ENCODE results near the gene OSM.
A peak's percentile ranks its signal among the peaks of the same experiment; 100 is the strongest.

Gene OSM

GRCh38 chr22:30246814-30247376 lies 19.8 kb downstream of the OSM start (continued):
- TF ChIP-seq ZNF670 (tag by site-specific recombination; IDR thresholded peaks at IDR 0.05; ENCODE audit: low read depth) (no peak), ZNF138 (tag by site-specific recombination; IDR thresholded peaks at IDR 0.05; ENCODE audit: borderline replicate concordance) (no peak), PATZ1 (tag by site-specific recombination; IDR thresholded peaks at IDR 0.05) (peak; percentile 85), GLIS2 (tag by site-specific recombination; IDR thresholded peaks at IDR 0.05) (peak; percentile 92), ZNF830 (tag by site-specific recombination; IDR thresholded peaks at IDR 0.05; ENCODE audit: low read depth) (no peak), HOXA7 (CRISPR knock-in tag; IDR thresholded peaks at IDR 0.05; ENCODE audit: borderline replicate concordance) (no peak), BCL6B (tag by site-specific recombination; IDR thresholded peaks at IDR 0.05) (no peak), REST (tag by site-specific recombination; IDR thresholded peaks at IDR 0.05) (no peak), ZBTB49 (tag by site-specific recombination; IDR thresholded peaks at IDR 0.05; ENCODE audit: low read depth) (no peak), ZNF501 (tag by site-specific recombination; IDR thresholded peaks at IDR 0.05) (no peak), ZNF175 (tag by site-specific recombination; IDR thresholded peaks at IDR 0.05) (no peak), HIC1 (tag by site-specific recombination; IDR thresholded peaks at IDR 0.05) (0 out of 2 replicates have a peak, but pooled peaks have one; percentile 26), ZNF10 (tag by site-specific recombination; IDR thresholded peaks at IDR 0.05) (no peak), PRDM6 (tag by site-specific recombination; IDR thresholded peaks at IDR 0.05) (no peak), KLF10 (tag by site-specific recombination; IDR thresholded peaks at IDR 0.05) (no peak), ZIC2 (tag by site-specific recombination; IDR thresholded peaks at IDR 0.05) (peak; percentile 73), ZFP69B (tag by site-specific recombination; IDR thresholded peaks at IDR 0.05) (no peak), HOXC10 (CRISPR knock-in tag; IDR thresholded peaks at IDR 0.05) (no peak), ZXDB (tag by site-specific recombination; IDR thresholded peaks at IDR 0.05) (peak; percentile 69)
- TF ChIP-seq, protein P1, sequence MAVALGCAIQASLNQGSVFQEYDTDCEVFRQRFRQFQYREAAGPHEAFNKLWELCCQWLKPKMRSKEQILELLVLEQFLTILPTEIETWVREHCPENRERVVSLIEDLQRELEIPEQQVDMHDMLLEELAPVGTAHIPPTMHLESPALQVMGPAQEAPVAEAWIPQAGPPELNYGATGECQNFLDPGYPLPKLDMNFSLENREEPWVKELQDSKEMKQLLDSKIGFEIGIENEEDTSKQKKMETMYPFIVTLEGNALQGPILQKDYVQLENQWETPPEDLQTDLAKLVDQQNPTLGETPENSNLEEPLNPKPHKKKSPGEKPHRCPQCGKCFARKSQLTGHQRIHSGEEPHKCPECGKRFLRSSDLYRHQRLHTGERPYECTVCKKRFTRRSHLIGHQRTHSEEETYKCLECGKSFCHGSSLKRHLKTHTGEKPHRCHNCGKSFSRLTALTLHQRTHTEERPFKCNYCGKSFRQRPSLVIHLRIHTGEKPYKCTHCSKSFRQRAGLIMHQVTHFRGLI (tag by site-specific recombination; IDR thresholded peaks at IDR 0.05), result no peak
- TF ChIP-seq, protein P2, sequence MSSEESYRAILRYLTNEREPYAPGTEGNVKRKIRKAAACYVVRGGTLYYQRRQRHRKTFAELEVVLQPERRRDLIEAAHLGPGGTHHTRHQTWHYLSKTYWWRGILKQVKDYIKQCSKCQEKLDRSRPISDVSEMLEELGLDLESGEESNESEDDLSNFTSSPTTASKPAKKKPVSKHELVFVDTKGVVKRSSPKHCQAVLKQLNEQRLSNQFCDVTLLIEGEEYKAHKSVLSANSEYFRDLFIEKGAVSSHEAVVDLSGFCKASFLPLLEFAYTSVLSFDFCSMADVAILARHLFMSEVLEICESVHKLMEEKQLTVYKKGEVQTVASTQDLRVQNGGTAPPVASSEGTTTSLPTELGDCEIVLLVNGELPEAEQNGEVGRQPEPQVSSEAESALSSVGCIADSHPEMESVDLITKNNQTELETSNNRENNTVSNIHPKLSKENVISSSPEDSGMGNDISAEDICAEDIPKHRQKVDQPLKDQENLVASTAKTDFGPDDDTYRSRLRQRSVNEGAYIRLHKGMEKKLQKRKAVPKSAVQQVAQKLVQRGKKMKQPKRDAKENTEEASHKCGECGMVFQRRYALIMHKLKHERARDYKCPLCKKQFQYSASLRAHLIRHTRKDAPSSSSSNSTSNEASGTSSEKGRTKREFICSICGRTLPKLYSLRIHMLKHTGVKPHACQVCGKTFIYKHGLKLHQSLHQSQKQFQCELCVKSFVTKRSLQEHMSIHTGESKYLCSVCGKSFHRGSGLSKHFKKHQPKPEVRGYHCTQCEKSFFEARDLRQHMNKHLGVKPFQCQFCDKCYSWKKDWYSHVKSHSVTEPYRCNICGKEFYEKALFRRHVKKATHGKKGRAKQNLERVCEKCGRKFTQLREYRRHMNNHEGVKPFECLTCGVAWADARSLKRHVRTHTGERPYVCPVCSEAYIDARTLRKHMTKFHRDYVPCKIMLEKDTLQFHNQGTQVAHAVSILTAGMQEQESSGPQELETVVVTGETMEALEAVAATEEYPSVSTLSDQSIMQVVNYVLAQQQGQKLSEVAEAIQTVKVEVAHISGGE (tag by site-specific recombination; conservative IDR thresholded peaks at IDR 0.05; ENCODE audit: low read depth), result no peak
